Sigmoid colon (tissue), 7 donors: ENCODE data around the gene NTMT1. TPM values are rescaled to one million over a fixed set of nuclear protein-coding genes. Genes with fewer than 3 reads are reported as not detected.

Experiments used
- DNase-seq: peaks from one replicate; pipeline ENCODE4 v3.0.0-alpha.2; 2019
- H3K27ac ChIP-seq, 4 donors: fragments of 200-600 bp; sonication (generic); one replicate each; pipeline ENCODE4 v1.5.1; 2016 to 2019; ENCODE audit warnings: mild to moderate bottlenecking in 1 of 4
- H3K27me3 ChIP-seq, 3 donors: fragments of 200-600 bp; sonication (generic); one replicate each; pipeline ENCODE4 v1.5.1; 2019; ENCODE audit warnings: mild to moderate bottlenecking in 1 of 3
- H3K36me3 ChIP-seq, 4 donors: fragments of 200-600 bp; sonication (generic); one replicate each; pipeline ENCODE4 v1.5.1; 2016 to 2019
- H3K4me1 ChIP-seq, 4 donors: fragments of 200-600 bp; sonication (generic); one replicate each; pipeline ENCODE4 v1.5.1; 2017 to 2019
- H3K4me3 ChIP-seq, 4 donors: fragments of 200-600 bp; sonication (generic); one replicate each; pipeline ENCODE4 v1.5.1; 2017 to 2019; ENCODE audit warnings: mild to moderate bottlenecking in 2 of 4, moderate library complexity in 1 of 4
- H3K9me3 ChIP-seq, 4 donors: fragments of 200-600 bp in 3 of 4; sonication (generic) in 3 of 4; one replicate each; pipeline versions ENCODE4 v1.5.1 to v1.6.1; 2013 to 2019
- CTCF ChIP-seq, 4 experiments: fragments of 450-650 bp in 3 of 4; fragments of 200-600 bp in 1 of 4; IDR thresholded peaks; one replicate each; pipeline ENCODE4 v1.5.1; 2016 to 2019; ENCODE audit warnings: antibody characterized with exemption in 4 of 4, mild to moderate bottlenecking in 3 of 4, moderate library complexity in 2 of 4
- EP300 ChIP-seq, 4 donors: sonication (generic); formaldehyde crosslinking; IDR thresholded peaks; one replicate each; pipeline ENCODE4 v1.6.1; 2017; ENCODE audit warnings: antibody characterized with exemption in 4 of 4
- POLR2A ChIP-seq, 2 donors: fragments of 450-650 bp; IDR thresholded peaks; one replicate each; pipeline ENCODE4 v1.6.1; 2016; ENCODE audit warnings: antibody characterized with exemption in 2 of 2, mild to moderate bottlenecking in 2 of 2, moderate library complexity in 2 of 2
- POLR2AphosphoS5 ChIP-seq, 4 donors: sonication (generic); formaldehyde crosslinking; IDR thresholded peaks; one replicate each; pipeline ENCODE4 v1.6.1; 2017; ENCODE audit warnings: antibody characterized with exemption in 4 of 4
- WGBS, 2 donors: extraction: QIAGEN DNeasy Blood & Tissue Kit; methylation state at CpG; one replicate each; pipeline ENCODE4 v1.1.7; 2013; 5-methylcytosine and 5-hydroxymethylcytosine counted together
- intact Hi-C: fragments of 100-400 bp; cut with DNase I; formaldehyde crosslinking; loops from one replicate; pipeline ENCODE4 v1.15.1; 2023
- polyA plus RNA-seq, 3 donors: library from polyadenylated mRNA; stranded (reverse); fragments of 200-250 nt; gene quantifications; one replicate each; pipeline ENCODE4 v1.2.3, GENCODE V29; 2013
- total RNA-seq, 4 donors: library from RNA; depleted of rRNA; stranded (reverse); fragments of >200 nt; gene quantifications; one replicate each; pipeline ENCODE4 v1.1.0, GENCODE V29; 2016
- donor health status: healthy with polysubstance abuse.
- donor health status: Bipolar disorder and iron deficiency.
- donor health status: healthy.

Gene NTMT1
- total and polyA plus RNA-seq, 7 donors, result 5.8 to 49.3 (median 22.5) TPM

GRCh38 chr9:129581505-129582189 is 44.3 kb upstream of the NTMT1 start:
- no peak for DNase-seq
- TF ChIP-seq POLR2AphosphoS5 (IDR thresholded peaks at IDR 0.05), result no peak
- no peak for TF ChIP-seq POLR2A (IDR thresholded peaks at IDR 0.05)
- no peak for TF ChIP-seq CTCF (IDR thresholded peaks at IDR 0.05)
- TF ChIP-seq EP300 (IDR thresholded peaks at IDR 0.05), result no peak
- Histone ChIP-seq H3K27ac (no peak overlapping the region), H3K36me3 (no peaks in the 10 kb centered on the region), H3K4me1 (peaks cover 0 to 4% (median 0%) of the 10 kb centered on the region in 4 donors), H3K9me3 (no peaks in the 10 kb centered on the region), H3K27me3 (no peaks in the 10 kb centered on the region), H3K4me3 (no peak overlapping the region)
- WGBS, 2 donors, result 85 to 86% methylated on average over 4 of the region's 4 CpGs
- intact Hi-C loops, result no loop called here

- 76 to 88% methylated on average over 3 of the region's 3 CpGs for WGBS, 2 donors
- TF ChIP-seq EP300 (IDR thresholded peaks at IDR 0.05) (no peak), POLR2A (IDR thresholded peaks at IDR 0.05) (no peak), POLR2AphosphoS5 (IDR thresholded peaks at IDR 0.05) (no peak), CTCF (IDR thresholded peaks at IDR 0.05) (no peak)
- Histone ChIP-seq H3K9me3 (no peaks in the 10 kb centered on the region), H3K27ac (no peak overlapping the region), H3K27me3 (no peaks in the 10 kb centered on the region), H3K4me1 (peaks cover 0 to 4% (median 0%) of the 10 kb centered on the region in 4 donors), H3K4me3 (no peak overlapping the region), H3K36me3 (no peaks in the 10 kb centered on the region)
- intact Hi-C loops, result no loop called here
- no peak for DNase-seq
Observed at GRCh38 chr9:129582855-129583254, 43.1 kb upstream of the NTMT1 start.

- TF ChIP-seq CTCF (IDR thresholded peaks at IDR 0.05), result no peak
- TF ChIP-seq EP300 (IDR thresholded peaks at IDR 0.05), result no peak
- DNase-seq, result no peak
- H3K4me1 ChIP-seq, result peaks cover 0 to 4% (median 0%) of the 10 kb centered on the region in 4 donors
- no peaks in the 10 kb centered on the region for H3K36me3 ChIP-seq
- H3K9me3 ChIP-seq, result no peaks in the 10 kb centered on the region
- intact Hi-C loops, result no loop called here
- no peak overlapping the region for H3K27ac ChIP-seq
- H3K4me3 ChIP-seq, result no peak overlapping the region
- H3K27me3 ChIP-seq, result no peaks in the 10 kb centered on the region
- WGBS, 2 donors, result 80 to 83% methylated on average over 10 of the region's 10 CpGs
Observed at GRCh38 chr9:129583308-129584038, 42.5 kb upstream of the NTMT1 start.

- TF ChIP-seq EP300 (IDR thresholded peaks at IDR 0.05), result no peak
- no peak for TF ChIP-seq POLR2A (IDR thresholded peaks at IDR 0.05)
- peak in 1 of 4 donors; percentile 40 for TF ChIP-seq POLR2AphosphoS5 (IDR thresholded peaks at IDR 0.05)
- peak; percentile 85 for DNase-seq
- intact Hi-C loops, result no loop called here
- H3K27me3 ChIP-seq, result no peaks in the 10 kb centered on the region
- H3K9me3 ChIP-seq, result no peaks in the 10 kb centered on the region
- H3K4me1 ChIP-seq, result peaks cover 0 to 4% (median 0%) of the 10 kb centered on the region in 4 donors
- H3K27ac ChIP-seq, result peak overlapping the region in 2 of 4 donors; percentile 12 to 25
- H3K36me3 ChIP-seq, result no peaks in the 10 kb centered on the region
- 88 to 91% methylated on average over 1 of the region's 1 CpG for WGBS, 2 donors
- H3K4me3 ChIP-seq, result no peak overlapping the region
Observed at GRCh38 chr9:129584136-129584535, 41.8 kb upstream of the NTMT1 start.

GRCh38 chr9:129585352-129585751 is 40.6 kb upstream of the NTMT1 start:
- no peak for DNase-seq
- TF ChIP-seq POLR2A (IDR thresholded peaks at IDR 0.05) (no peak), EP300 (IDR thresholded peaks at IDR 0.05) (no peak), CTCF (IDR thresholded peaks at IDR 0.05) (no peak), POLR2AphosphoS5 (IDR thresholded peaks at IDR 0.05) (no peak)
- WGBS, 2 donors, result 100% methylated on average over 1 of the region's 1 CpG
- Histone ChIP-seq H3K9me3 (no peaks in the 10 kb centered on the region), H3K36me3 (no peaks in the 10 kb centered on the region), H3K27me3 (no peaks in the 10 kb centered on the region), H3K27ac (no peak overlapping the region), H3K4me1 (peaks cover 0 to 4% (median 0%) of the 10 kb centered on the region in 4 donors), H3K4me3 (no peak overlapping the region)
- intact Hi-C loops, result no loop called here
